Measurements from ENCODE around the gene PYGB.

- TF ChIP-seq CTCF (tag by site-specific recombination; IDR thresholded peaks at IDR 0.05), result peak; percentile 34; the same call in 1 of the 2 replicates
- TF ChIP-seq ZNF549 (tag by site-specific recombination; IDR thresholded peaks at IDR 0.05), result no peak
- TF ChIP-seq ZNF510 (tag by site-specific recombination; IDR thresholded peaks at IDR 0.05; ENCODE audit: insufficient replicate concordance), result no peak
- no peak for TF ChIP-seq ZNF155 (tag by site-specific recombination; IDR thresholded peaks at IDR 0.05)
- TF ChIP-seq, protein P1, sequence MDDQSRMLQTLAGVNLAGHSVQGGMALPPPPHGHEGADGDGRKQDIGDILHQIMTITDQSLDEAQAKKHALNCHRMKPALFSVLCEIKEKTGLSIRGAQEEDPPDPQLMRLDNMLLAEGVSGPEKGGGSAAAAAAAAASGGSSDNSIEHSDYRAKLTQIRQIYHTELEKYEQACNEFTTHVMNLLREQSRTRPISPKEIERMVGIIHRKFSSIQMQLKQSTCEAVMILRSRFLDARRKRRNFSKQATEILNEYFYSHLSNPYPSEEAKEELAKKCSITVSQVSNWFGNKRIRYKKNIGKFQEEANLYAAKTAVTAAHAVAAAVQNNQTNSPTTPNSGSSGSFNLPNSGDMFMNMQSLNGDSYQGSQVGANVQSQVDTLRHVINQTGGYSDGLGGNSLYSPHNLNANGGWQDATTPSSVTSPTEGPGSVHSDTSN (CRISPR knock-in tag; IDR thresholded peaks at IDR 0.05), result no peak
Observed at GRCh38 chr20:25336561-25337422, 88.9 kb downstream of the PYGB start.
